ENCODE results near the gene MAP3K10. TPM values are rescaled to one million over a fixed set of nuclear protein-coding genes. Genes with fewer than 3 reads are reported as not detected.

Gene MAP3K10
- total and polyA plus RNA-seq, 9 of the 15 experiments (the other 6 are each of a cell fraction or from before 2014, with no cell fraction given): 0.01 to 8.0 (median 2.7) TPM; not detected in 1

DNA sequence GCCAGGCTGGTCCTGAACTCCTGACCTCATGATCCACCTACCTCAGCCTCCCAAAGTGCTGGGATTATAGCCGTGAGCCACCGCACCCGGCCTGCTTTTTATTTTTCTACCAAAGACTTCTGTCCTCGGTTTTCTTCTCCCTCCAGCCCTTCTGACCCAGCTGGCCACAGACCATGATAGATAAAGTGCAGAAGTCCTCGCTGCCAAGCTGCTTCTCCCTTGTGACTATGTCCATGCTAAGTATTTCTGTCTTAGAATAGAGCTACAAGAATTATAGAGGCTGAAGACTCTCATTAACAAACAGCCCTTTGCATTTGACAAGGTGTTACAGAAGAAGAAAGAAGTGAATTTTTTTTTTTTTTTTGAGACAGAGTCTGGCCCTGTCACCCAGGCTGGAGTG is 15.4 kb upstream of the MAP3K10 start:
- WGBS (ENCODE audit: insufficient coverage, low coverage, missing lambda C conversion rate): 8% methylated on average over 5 of the region's 5 CpGs
- Histone ChIP-seq H4K20me1 (replicated peaks; ENCODE audit: control insufficient read depth, insufficient read depth, low read length) (no peaks in the 10 kb centered on the region), H3K9me3 (replicated peaks; ENCODE audit: control insufficient read depth, insufficient read depth, low read depth, low read length) (no peaks in the 10 kb centered on the region; the same call in 1 of the 2 replicates), H2AFZ (ENCODE audit: low read depth, low read length) (no peak overlapping the region), H3K4me1 (replicated peaks in 1 of 2; ENCODE audit: control insufficient read depth in 2 of 2, insufficient read depth in 2 of 2, low read length in 2 of 2) (peaks cover 3 to 6% of the 10 kb centered on the region in 2 experiments; a peak in 4 of 5 replicates), H3K4me3 (no peak overlapping the region), H3K79me2 (ENCODE audit: control insufficient read depth, insufficient read depth, low read length) (no peaks in the 10 kb centered on the region), H3K4me2 (ENCODE audit: insufficient read depth, low read length) (no peak overlapping the region), H3K9me1 (ENCODE audit: control insufficient read depth, insufficient read depth, low read length) (no peaks in the 10 kb centered on the region), H3K27me3 (ENCODE audit: control insufficient read depth in 2 of 2, insufficient read depth in 2 of 2, low read length in 2 of 2) (peaks cover 8 to 13% of the 10 kb centered on the region in 2 experiments; a peak in 4 of 5 replicates), H3K9ac (ENCODE audit: insufficient read depth in 1 of 2, low read depth in 2 of 2, low read length in 2 of 2) (no peak overlapping the region), H3K27ac (ENCODE audit: extremely low read depth, low read depth, low read length) (no peak overlapping the region), H3K36me3 (ENCODE audit: control insufficient read depth, insufficient read depth, low read length) (no peaks in the 10 kb centered on the region)
- CTCF ChIA-PET (ENCODE audit: low intra/inter-chr PET ratio): no interaction called here
- FAIRE-seq (no peak), ATAC-seq (no peak), DNase-seq (ENCODE audit: extremely low read depth in 1 of 4, low spot score in 3 of 4) (no peak)
- BruUV-seq (replicated peaks): no TSS peak
- in situ Hi-C loops (cut with MboI): no loop called here
- POLR2A ChIA-PET: interaction anchor here (1.2 kb wide), 1 partner anchor 16 kb away, joined by 3 read pairs; no protein-coding TSS in a partner anchor
- intact Hi-C loops (cut with micrococcal nuclease): no loop called here
- no peak for TF ChIP-seq KDM1A (IDR thresholded peaks at IDR 0.05)
- no peak for TF ChIP-seq SNRNP70 (optimal IDR thresholded peaks at IDR 0.05; ENCODE audit: low read depth, low read length)
- TF ChIP-seq CBX8 (IDR thresholded peaks at IDR 0.05; ENCODE audit: borderline replicate concordance, extremely low read depth, low read depth, low read length, poor library complexity, severe bottlenecking): no peak
- TF ChIP-seq, protein P1, sequence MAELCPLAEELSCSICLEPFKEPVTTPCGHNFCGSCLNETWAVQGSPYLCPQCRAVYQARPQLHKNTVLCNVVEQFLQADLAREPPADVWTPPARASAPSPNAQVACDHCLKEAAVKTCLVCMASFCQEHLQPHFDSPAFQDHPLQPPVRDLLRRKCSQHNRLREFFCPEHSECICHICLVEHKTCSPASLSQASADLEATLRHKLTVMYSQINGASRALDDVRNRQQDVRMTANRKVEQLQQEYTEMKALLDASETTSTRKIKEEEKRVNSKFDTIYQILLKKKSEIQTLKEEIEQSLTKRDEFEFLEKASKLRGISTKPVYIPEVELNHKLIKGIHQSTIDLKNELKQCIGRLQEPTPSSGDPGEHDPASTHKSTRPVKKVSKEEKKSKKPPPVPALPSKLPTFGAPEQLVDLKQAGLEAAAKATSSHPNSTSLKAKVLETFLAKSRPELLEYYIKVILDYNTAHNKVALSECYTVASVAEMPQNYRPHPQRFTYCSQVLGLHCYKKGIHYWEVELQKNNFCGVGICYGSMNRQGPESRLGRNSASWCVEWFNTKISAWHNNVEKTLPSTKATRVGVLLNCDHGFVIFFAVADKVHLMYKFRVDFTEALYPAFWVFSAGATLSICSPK (IDR thresholded peaks at IDR 0.05; ENCODE audit: borderline replicate concordance): no peak
- TF ChIP-seq EGR1 (conservative IDR thresholded peaks at IDR 0.05): no peak
- TF ChIP-seq RFX1 (IDR thresholded peaks at IDR 0.05): no peak
- no peak for TF ChIP-seq ZNF354B (CRISPR knock-in tag; IDR thresholded peaks at IDR 0.05)
- TF ChIP-seq ARID1B (IDR thresholded peaks at IDR 0.05): no peak
- TF ChIP-seq, protein P2, sequence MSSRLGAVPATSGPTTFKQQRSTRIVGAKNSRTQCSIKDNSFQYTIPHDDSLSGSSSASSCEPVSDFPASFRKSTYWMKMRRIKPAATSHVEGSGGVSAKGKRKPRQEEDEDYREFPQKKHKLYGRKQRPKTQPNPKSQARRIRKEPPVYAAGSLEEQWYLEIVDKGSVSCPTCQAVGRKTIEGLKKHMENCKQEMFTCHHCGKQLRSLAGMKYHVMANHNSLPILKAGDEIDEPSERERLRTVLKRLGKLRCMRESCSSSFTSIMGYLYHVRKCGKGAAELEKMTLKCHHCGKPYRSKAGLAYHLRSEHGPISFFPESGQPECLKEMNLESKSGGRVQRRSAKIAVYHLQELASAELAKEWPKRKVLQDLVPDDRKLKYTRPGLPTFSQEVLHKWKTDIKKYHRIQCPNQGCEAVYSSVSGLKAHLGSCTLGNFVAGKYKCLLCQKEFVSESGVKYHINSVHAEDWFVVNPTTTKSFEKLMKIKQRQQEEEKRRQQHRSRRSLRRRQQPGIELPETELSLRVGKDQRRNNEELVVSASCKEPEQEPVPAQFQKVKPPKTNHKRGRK (tag; IDR thresholded peaks at IDR 0.05): no peak
- TF ChIP-seq POLR2H (tag; IDR thresholded peaks at IDR 0.05; ENCODE audit: low read depth): no peak

All from K562 (cell line).